GM12874 (cell line): ENCODE results near the gene SERPINB13.

Source experiments
- TF ChIP-seq, protein P1 (sequence below): IDR thresholded peaks from 2 replicates; pipeline ENCODE4 v1.5.1; 2011; ENCODE audit warnings: low read depth, mild to moderate bottlenecking, control low read depth, low read length, moderate library complexity; ENCODE audit not compliant: insufficient read depth

The SERPINB13 gene

DNA sequence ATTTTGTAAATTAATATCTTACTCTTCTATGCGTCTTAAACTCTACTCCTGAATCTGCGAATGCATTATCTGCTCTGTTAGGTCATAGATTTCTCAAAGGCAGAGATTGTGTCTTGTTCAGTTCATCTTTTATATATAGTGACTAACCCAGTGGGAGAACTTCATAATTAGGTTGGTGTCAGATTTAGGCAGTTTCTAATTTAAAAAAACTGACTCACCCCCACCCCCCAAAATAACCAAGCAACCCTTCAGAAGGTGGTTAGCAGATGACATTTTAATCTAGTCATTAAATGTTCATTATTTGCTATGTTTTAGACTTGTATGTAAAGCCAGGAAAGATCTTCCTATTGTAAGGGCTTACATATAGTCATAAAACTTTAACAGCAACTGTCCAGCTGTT, 34.6 kb upstream of the SERPINB13 start:
- TF ChIP-seq, protein P1, sequence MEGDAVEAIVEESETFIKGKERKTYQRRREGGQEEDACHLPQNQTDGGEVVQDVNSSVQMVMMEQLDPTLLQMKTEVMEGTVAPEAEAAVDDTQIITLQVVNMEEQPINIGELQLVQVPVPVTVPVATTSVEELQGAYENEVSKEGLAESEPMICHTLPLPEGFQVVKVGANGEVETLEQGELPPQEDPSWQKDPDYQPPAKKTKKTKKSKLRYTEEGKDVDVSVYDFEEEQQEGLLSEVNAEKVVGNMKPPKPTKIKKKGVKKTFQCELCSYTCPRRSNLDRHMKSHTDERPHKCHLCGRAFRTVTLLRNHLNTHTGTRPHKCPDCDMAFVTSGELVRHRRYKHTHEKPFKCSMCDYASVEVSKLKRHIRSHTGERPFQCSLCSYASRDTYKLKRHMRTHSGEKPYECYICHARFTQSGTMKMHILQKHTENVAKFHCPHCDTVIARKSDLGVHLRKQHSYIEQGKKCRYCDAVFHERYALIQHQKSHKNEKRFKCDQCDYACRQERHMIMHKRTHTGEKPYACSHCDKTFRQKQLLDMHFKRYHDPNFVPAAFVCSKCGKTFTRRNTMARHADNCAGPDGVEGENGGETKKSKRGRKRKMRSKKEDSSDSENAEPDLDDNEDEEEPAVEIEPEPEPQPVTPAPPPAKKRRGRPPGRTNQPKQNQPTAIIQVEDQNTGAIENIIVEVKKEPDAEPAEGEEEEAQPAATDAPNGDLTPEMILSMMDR = no peak

DNA sequence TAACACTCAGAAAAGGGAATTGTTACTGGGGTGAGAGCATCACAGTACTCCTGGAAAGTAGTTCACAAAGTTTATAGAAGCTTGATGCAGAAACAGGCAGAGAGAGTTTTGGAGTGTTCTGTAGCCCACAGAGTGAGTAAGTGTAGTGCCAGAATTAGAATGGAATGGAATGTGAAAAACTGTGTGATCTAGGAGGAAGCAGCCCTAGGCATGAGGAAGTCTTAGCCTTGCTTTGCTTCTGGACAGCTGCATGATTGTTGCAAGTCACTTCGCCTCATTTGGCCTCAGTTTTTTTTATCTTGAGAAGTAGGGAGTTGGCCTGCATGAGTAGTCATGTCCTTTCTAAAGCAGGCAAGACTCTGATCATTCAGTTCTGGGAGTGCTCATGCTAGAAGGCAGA, 34.1 kb upstream of the SERPINB13 start:
- TF ChIP-seq, protein P1 = no peak

DNA sequence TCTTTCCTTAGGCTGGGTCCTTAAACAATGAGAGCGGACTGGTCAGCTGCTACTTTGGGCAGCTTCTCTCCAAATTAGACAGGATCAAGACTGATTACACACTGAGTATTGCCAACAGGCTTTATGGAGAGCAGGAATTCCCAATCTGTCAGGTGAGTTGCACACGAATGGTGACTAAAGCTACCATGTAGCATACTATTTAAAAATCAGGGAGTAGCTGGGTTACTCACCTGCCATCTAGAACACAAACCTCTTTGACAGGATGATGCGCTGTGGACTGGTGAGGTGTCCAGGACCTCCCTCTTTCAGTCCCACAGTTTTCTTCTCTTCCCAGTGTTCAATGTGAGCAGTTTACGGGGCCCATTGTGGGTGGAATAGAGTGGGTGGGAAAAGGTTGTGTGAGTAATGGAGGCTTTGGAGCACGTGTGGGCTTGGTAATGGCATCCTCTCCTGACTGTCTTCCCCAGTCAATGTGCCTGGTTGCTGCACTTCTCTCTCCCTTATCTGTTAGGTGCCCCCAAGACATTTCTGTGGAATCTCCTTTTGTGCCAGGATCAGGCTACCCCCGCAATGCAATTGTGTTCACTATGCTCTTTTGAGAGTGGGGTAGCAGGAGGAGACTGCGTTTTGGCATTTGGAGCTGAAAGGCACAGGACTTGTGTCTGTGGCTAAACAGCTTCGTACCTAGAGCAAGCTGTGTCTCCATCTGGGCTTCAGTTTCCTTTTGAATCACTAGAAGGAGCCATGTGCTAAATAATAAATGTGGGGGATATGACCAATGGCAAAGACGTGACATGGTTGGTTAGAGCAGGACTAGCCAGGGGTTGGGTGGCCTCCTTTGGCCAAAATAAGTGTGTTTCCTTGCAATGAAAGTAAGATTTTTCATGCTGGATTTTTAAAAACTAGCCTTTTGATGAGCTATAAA, 27.3 kb upstream of the SERPINB13 start:
- TF ChIP-seq, protein P1 = no peak

DNA sequence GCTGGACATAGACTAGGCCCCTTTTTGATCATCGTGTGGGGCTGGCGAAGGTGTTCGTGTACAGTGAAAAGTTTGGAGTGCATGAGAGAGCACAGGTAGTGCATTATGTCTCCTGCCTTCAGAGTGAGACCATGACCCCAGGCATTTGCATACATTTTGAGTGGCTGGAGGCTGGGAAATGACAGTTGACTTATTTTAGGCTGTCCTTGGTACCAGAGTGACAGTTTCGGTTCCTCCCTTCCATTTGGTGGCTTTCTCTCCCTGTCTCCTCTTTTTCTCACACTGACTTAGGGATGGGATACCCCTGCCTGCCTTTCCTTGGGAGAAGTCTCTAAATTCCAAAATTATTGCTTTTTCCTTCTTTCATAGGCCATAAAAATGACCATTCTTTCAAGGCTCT, 24.9 kb upstream of the SERPINB13 start:
- TF ChIP-seq, protein P1 = no peak

DNA sequence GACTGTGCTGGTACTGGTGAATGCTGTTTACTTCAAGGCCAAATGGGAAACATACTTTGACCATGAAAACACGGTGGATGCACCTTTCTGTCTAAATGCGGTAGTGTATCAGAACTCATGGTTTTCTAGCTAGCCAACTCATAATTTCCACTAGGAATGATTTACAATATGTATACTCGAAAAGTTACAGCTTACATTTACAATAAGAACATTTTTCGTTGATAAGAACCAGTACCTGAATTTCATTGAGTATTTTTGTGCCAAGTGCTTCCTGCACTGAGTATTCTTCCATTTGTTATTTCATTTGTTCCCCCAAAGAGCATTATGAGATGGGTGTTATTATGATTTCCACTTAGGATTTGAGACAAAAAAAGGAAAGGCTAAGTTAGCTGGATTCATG, 23.1 kb upstream of the SERPINB13 start:
- TF ChIP-seq, protein P1 = no peak

DNA sequence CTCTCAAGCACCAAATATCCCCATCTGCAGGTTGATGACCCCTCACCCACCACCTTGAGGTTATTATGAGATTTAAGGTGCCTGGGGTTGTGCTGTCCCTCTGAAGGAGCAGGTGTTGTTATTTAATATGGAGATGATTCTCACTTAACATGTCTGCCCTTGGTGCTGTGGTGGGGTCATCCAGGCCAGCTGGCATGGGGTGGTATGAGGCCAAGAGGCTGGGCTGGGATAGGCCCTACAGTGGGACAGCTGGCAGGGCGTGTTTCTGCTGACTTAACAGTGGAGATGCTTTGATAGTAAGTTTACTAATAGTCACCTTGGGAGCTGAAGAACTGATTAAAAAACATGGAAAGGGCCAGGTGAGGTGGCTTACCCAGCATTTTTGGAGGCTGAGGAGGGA, 22.6 kb upstream of the SERPINB13 start:
- TF ChIP-seq, protein P1 = no peak

DNA sequence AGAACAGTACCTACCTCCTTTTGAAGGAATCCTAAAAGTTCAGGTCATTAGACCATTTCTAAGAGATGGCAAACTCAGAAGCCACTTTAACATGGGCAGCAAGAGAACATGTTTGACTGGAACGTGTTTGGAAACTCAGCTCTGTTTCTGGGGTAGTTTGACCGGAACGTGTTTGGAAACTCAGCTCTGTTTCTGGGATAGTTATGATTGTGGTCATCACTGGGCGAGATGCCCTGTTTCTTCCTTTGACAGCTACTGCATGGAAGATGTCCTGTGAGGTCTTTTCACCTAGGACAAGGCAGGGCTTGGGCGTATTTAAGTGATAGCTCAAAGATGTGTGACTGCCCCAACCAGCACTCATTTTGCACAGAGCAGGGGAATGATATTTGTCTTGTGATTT, 19.9 kb upstream of the SERPINB13 start:
- TF ChIP-seq, protein P1 = no peak
